GM23248 (cell line): ENCODE results near the gene KRT6B. TPM values are rescaled to one million over a fixed set of nuclear protein-coding genes. Genes with fewer than 3 reads are reported as not detected.
"Not testable (repeated sequence)": the region's sequence is repeated elsewhere in the genome, so short reads cannot be mapped to it uniquely, and the experiment has no call there.

Source experiments
- DNase-seq: peaks from one replicate; pipeline ENCODE4 v3.0.0-alpha.2; 2015
- H2AFZ ChIP-seq: fragments of 200-600 bp; sonication (generic); 2 replicates; pipeline ENCODE4 v1.6.1; 2016; ENCODE audit warnings: antibody characterized with exemption
- H3F3A ChIP-seq: fragments of 200-600 bp; sonication (generic); 2 replicates; pipeline ENCODE4 v1.6.1; 2016; ENCODE audit warnings: mild to moderate bottlenecking, antibody characterized with exemption, mixed run types; ENCODE audit not compliant: insufficient read depth
- H3K27ac ChIP-seq: fragments of 200-600 bp; sonication (generic); 2 replicates; pipeline ENCODE4 v1.5.1; 2016; ENCODE audit warnings: mild to moderate bottlenecking
- H3K27me3 ChIP-seq: fragments of 200-600 bp; sonication (generic); replicated peaks from 2 replicates; pipeline ENCODE4 v1.6.1; 2016; ENCODE audit warnings: mild to moderate bottlenecking; ENCODE audit not compliant: insufficient read depth
- H3K36me3 ChIP-seq: fragments of 200-600 bp; sonication (generic); 2 replicates; pipeline ENCODE4 v1.6.1; 2016; ENCODE audit warnings: low read depth, mild to moderate bottlenecking
- H3K4me1 ChIP-seq: fragments of 200-600 bp; sonication (generic); 2 replicates; pipeline ENCODE4 v1.6.1; 2016; ENCODE audit warnings: mild to moderate bottlenecking; ENCODE audit not compliant: insufficient read depth
- H3K4me2 ChIP-seq: fragments of 200-600 bp; sonication (generic); one replicate; pipeline ENCODE4 v1.6.1; 2016; ENCODE audit warnings: mild to moderate bottlenecking; ENCODE audit not compliant: unreplicated experiment
- H3K4me3 ChIP-seq: fragments of 200-600 bp; sonication (generic); 2 replicates; pipeline ENCODE4 v1.5.1; 2016; ENCODE audit warnings: mild to moderate bottlenecking
- H3K79me2 ChIP-seq: fragments of 200-600 bp; sonication (generic); 2 replicates; pipeline ENCODE4 v1.6.1; 2016; ENCODE audit warnings: mild to moderate bottlenecking; ENCODE audit not compliant: insufficient read depth
- H3K9ac ChIP-seq: fragments of 200-600 bp; sonication (generic); 2 replicates; pipeline ENCODE4 v1.6.1; 2016; ENCODE audit warnings: mild to moderate bottlenecking
- H3K9me2 ChIP-seq: fragments of 200-600 bp; sonication (generic); 2 replicates; pipeline ENCODE4 v1.6.1; 2016; ENCODE audit warnings: mixed run types, mild to moderate bottlenecking, moderate library complexity; ENCODE audit not compliant: insufficient read depth
- H3K9me3 ChIP-seq: fragments of 200-600 bp; sonication (generic); one replicate; pipeline ENCODE4 v1.6.1; 2017; ENCODE audit warnings: low read depth
- H4K20me1 ChIP-seq: fragments of 200-600 bp; sonication (generic); 2 replicates; pipeline ENCODE4 v1.6.0; 2016; ENCODE audit not compliant: insufficient read depth
- EZH2 ChIP-seq: fragments of 200-600 bp; sonication (generic); IDR thresholded peaks from 2 replicates; pipeline ENCODE4 v1.6.1; 2018; ENCODE audit warnings: antibody characterized with exemption, mild to moderate bottlenecking; ENCODE audit not compliant: insufficient read depth, poor library complexity, severe bottlenecking
- EZH2phosphoT487 ChIP-seq: fragments of 200-600 bp; sonication (generic); IDR thresholded peaks from 2 replicates; pipeline ENCODE4 v1.6.1; 2018; ENCODE audit warnings: antibody characterized with exemption, moderate library complexity, mild to moderate bottlenecking, low read depth; ENCODE audit not compliant: insufficient read depth
- WGBS, 2 experiments: methylation state at CpG; one replicate each; pipeline ENCODE4 v1.1.6; 2015 to 2017; ENCODE audit warnings: low lambda C conversion rate in 2 of 2, low coverage in 1 of 2; ENCODE audit errors: missing lambda C conversion rate in 2 of 2; 5-methylcytosine and 5-hydroxymethylcytosine counted together
- in situ Hi-C: fragments of 300-500 bp; cut with MboI; formaldehyde crosslinking; loops from 2 replicates; pipeline ENCODE4 v1.15.0; 2020
- polyA plus RNA-seq: library from polyadenylated mRNA; unstranded; fragments of >200 nt; fragmentation: Nextera tagmentation; extraction: Ambion mirVana; gene quantifications from 2 replicates; pipeline ENCODE4 v1.2.1, GENCODE V29; 2016
- total RNA-seq: library from RNA; depleted of rRNA; stranded (reverse); fragments of >200 nt; shearing (Covaris generic); gene quantifications from 2 replicates; pipeline ENCODE4 v1.2.3, GENCODE V29; 2014; rRNA removed

Gene KRT6B
- not detected in 2 replicates for total RNA-seq
- not detected in 2 replicates for polyA plus RNA-seq

- Histone ChIP-seq H3K36me3 (no peaks in the 10 kb centered on the region), H3K4me3 (no peak within 1 kb of the TSS), H3K27ac (no peak within 1 kb of the TSS), H3F3A (no peaks in the 10 kb centered on the region), H3K4me1 (no peaks in the 10 kb centered on the region), H2AFZ (no peak within 1 kb of the TSS), H3K9me3 (no peaks in the 10 kb centered on the region), H3K79me2 (no peaks in the 10 kb centered on the region), H3K9me2 (no peaks in the 10 kb centered on the region), H4K20me1 (no peaks in the 10 kb centered on the region), H3K4me2 (no peak within 1 kb of the TSS), H3K27me3 (0 out of 2 replicates have a peak, but pooled peaks cover 13% of the 10 kb centered on the region), H3K9ac (no peak within 1 kb of the TSS)
- TF ChIP-seq EZH2phosphoT487 (no peak), EZH2 (no peak)
- in situ Hi-C loops: no loop called here
- no peak for DNase-seq
- WGBS, 2 experiments: 80 to 91% methylated on average over 6 of the region's 6 CpGs
Measured at GRCh38 chr12:52452101-52452500, at the start of gene KRT6B. TSS of gene KRT6B (minus strand) at chr12:52452146. CDS start at chr12:52452078, 68 bp downstream.

GRCh38 chr12:52501490-52501889, 49.5 kb upstream of the KRT6B start:
- peak; percentile 9 for DNase-seq
- H3K4me2 ChIP-seq: no peak overlapping the region
- in situ Hi-C loops: no loop called here

GRCh38 chr12:52500574-52500973, 48.6 kb upstream of the KRT6B start:
- H4K20me1 ChIP-seq, H3K4me2 ChIP-seq, H3K9ac ChIP-seq, DNase-seq, H3K79me2 ChIP-seq, in situ Hi-C loops, H3K36me3 ChIP-seq, H3K27me3 ChIP-seq, H3K9me2 ChIP-seq, H3K4me3 ChIP-seq, H2AFZ ChIP-seq, H3K9me3 ChIP-seq: not testable (repeated sequence)
- Histone ChIP-seq H3K4me1 (peaks cover 40% of the 10 kb centered on the region), H3F3A (peaks cover 28% of the 10 kb centered on the region), H3K27ac (peak overlapping the region; percentile 14)
- WGBS, 2 experiments: 65 to 71% methylated on average over 6 of the region's 6 CpGs

More at GRCh38 chr12:52501490-52501889, 49.5 kb upstream of the KRT6B start:
- Histone ChIP-seq H3K27me3 (no peaks in the 10 kb centered on the region), H3K36me3 (no peaks in the 10 kb centered on the region), H2AFZ (no peak overlapping the region), H4K20me1 (no peaks in the 10 kb centered on the region), H3K79me2 (no peaks in the 10 kb centered on the region), H3K9me3 (no peaks in the 10 kb centered on the region), H3F3A (peaks cover 20% of the 10 kb centered on the region), H3K4me1 (peaks cover 30% of the 10 kb centered on the region), H3K27ac (no peak overlapping the region), H3K9me2 (no peaks in the 10 kb centered on the region), H3K4me3 (no peak overlapping the region), H3K9ac (no peak overlapping the region)
- no peak for TF ChIP-seq EZH2phosphoT487
- no peak for TF ChIP-seq EZH2
- 88 to 89% methylated on average over 7 of the region's 7 CpGs for WGBS, 2 experiments

- no peak overlapping the region for H2AFZ ChIP-seq
- 65 to 66% methylated on average over 5 of the region's 5 CpGs for WGBS, 2 experiments
- H3K9ac ChIP-seq: no peak overlapping the region; the same call in 1 of the 2 replicates
- H3K27me3 ChIP-seq: no peaks in the 10 kb centered on the region
- H3F3A ChIP-seq: peaks cover 34% of the 10 kb centered on the region
- peak overlapping the region; percentile 14 for H3K27ac ChIP-seq
- no peaks in the 10 kb centered on the region for H3K9me2 ChIP-seq
- no peaks in the 10 kb centered on the region for H3K36me3 ChIP-seq
- peak overlapping the region; percentile 22 for H3K4me2 ChIP-seq
- no peak overlapping the region for H3K4me3 ChIP-seq
- no peaks in the 10 kb centered on the region for H4K20me1 ChIP-seq
- H3K9me3 ChIP-seq: no peaks in the 10 kb centered on the region
- no peaks in the 10 kb centered on the region for H3K79me2 ChIP-seq
- DNase-seq: peak; percentile 77
- H3K4me1 ChIP-seq: peaks cover 45% of the 10 kb centered on the region
- in situ Hi-C loops: no loop called here
- TF ChIP-seq EZH2phosphoT487: no peak
- TF ChIP-seq EZH2: no peak
Measured at GRCh38 chr12:52499806-52500560, 48.0 kb upstream of the KRT6B start.
